GM21390 (cell line): ENCODE measurements around the gene MALRD1.
"Not testable (repeated sequence)": the region's sequence is repeated elsewhere in the genome, so short reads cannot be mapped to it uniquely, and the experiment has no call there.

Source experiments
- ATAC-seq: cut with Tn5 transposase; IDR thresholded peaks from one replicate; pipeline ENCODE4 v1.9.1; 2021; ENCODE audit not compliant: unreplicated experiment

Gene MALRD1

DNA sequence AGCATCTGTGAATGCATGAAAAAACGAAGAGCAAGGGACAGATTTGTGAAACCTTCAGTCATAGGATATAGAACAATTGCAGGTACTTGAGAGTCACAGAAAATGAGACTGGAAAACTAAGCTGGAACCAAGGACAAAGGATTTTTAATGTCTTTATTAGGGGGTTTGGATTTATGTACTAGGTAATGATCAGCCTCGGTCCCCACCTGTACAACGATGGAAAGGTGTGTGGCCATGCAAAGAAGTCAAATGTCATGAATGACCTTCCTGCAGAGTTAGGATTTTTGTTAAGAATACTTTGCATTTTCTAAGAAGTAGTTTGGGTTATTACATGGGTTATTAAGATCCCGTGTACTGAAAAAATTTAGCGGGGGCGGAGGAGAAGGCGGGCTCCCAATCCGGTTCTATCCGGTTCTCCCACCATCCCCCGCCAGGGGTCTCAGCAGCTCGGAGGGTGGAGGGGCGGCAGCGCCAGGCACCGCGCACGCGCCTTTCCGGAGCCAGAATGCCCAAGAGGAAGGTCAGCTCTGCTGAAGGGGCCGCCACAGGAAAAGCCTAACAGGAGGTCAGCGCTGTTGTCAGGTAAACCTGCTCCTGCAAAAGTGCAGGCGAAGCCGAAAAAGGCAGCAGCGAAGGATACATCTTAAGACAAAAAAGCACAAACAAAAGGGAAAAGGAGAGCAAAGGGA lies 440.1 kb downstream of the MALRD1 start:
- ATAC-seq = no peak

- no peak for ATAC-seq
These were observed 442.6 kb downstream of the MALRD1 start for GRCh38 chr10:19491166-19491565.

DNA sequence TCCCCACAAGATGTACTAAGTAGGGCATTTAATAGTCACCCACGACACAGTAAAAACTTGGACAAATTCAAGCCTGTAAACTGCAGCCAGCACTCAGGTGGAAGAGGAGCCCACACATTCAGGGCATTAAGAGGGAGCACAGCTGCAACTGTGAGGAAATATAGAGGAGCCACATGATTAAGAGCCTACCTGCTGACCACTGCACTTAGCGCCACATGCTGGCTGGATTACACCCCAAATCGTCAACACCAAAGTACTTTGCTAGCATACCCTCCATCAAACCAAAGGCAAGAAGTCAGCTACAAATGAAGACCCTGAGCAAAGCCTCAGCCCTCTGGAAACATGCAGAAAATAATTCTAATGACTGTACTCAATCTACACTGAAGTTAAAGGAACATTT lies 445.3 kb downstream of the MALRD1 start:
- ATAC-seq = no peak

GRCh38 chr10:19497026-19497425 lies 448.4 kb downstream of the MALRD1 start:
- no peak for ATAC-seq

- ATAC-seq = no peak
These were observed 450.0 kb downstream of the MALRD1 start for GRCh38 chr10:19498393-19499290.

DNA sequence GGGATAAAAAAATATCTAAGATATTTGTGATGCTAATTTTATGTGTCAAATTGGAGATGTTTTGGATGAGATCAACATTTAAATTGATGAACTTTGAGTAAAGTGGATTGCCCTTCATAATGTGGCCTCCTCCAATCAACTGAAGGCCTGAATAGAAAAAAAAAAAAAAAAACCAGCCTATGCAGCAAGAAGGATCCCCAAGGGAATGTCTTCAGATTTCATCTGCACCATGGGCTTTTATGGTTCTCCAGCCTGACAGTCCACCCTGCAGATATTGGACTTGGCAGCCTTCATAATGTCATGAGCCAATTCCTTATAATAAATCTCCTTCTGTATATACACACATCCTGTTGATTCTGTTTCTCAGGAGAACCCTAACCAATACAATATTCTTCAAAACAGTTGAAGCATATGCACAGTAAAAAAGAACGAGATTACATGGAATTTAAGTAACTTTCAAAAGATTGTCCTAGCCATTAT lies 450.7 kb downstream of the MALRD1 start:
- ATAC-seq = no peak

DNA sequence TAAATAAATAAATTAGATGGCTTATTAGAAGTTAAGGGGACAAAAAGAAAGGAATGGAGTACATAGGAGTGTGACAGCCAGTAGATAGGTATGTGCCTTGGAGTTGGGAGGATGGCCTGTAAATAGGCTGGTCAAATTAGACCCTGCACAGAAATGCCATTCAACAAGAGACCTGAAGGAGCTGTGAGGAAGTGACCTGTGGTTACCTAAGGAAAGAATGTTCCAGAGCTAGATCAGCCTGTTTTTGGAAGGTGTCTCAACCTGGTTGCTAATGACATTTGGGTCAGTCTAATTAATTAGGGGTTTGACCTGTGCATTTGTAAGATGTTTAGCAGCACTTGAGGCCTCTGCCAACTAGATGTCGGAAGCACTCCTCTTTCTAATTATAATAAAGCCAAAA lies 452.4 kb downstream of the MALRD1 start:
- no peak for ATAC-seq

- no peak for ATAC-seq
These were observed 457.0 kb downstream of the MALRD1 start for GRCh38 chr10:19505320-19506312.

- not testable (repeated sequence) for ATAC-seq
These were observed 461.6 kb downstream of the MALRD1 start for GRCh38 chr10:19510005-19510732.

GRCh38 chr10:19518109-19518508 lies 469.5 kb downstream of the MALRD1 start:
- ATAC-seq = no peak

GRCh38 chr10:19518632-19519031 lies 470.0 kb downstream of the MALRD1 start:
- no peak for ATAC-seq

GRCh38 chr10:19531324-19531723 lies 482.7 kb downstream of the MALRD1 start:
- no peak for ATAC-seq

DNA sequence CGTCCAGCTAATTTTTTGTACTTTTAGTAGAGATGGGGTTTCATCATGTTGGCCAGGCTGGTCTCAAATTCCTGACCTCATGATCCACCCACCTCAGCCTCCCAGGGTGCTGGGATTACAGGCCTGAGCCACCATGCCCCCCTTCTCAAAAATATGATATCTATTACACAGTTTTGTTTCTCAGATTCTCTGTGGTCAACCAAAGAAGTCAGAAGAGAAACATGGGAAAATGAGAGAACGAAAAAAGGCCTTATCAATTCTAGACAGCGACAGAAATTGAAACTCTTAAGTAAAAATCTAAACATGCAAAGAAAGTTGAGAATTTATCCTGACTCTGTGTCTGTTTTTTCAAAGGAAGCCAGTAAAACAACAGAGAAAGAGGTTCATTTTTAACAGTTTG lies 483.8 kb downstream of the MALRD1 start:
- no peak for ATAC-seq

DNA sequence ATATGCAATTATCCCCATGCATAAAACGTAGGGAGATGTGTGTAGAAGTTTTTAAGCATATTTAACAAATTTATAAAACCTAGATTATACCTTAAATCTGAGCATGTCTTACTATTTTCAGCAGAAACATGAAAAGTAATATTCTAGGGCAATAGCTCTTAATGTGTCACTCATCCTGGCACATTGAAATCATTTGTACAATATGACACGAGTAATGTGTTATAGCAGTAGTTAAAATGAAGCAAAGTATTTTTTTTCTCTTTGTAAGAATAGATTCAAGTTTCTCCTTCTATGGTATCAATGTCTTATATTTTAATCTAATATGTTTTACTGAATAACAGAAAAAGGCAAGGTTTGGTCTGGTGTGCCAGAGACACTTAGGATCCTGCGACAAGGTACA lies 492.7 kb downstream of the MALRD1 start:
- ATAC-seq = no peak

- ATAC-seq = no peak
These were observed 497.6 kb downstream of the MALRD1 start for GRCh38 chr10:19546224-19546623.

DNA sequence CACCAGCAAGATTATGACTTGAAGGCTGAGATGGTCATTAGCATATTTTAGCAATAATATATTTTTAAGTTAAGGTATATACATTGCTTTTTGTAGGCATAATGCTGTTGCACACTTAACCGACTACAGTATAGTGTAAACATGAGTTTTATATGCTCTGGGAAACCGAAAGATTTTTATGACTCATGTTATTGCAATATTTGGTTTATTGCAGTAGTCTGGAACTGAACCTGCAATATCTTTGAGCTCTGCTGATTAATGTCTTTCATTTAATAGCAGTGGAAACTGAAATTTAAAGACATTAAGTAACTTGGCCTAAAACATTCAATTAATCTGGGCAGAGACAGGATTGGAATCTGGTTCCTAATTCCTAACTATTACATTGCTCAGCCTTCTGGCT lies 500.9 kb downstream of the MALRD1 start:
- ATAC-seq = no peak

- no peak for ATAC-seq
These were observed 508.1 kb downstream of the MALRD1 start for GRCh38 chr10:19556666-19557065.

DNA sequence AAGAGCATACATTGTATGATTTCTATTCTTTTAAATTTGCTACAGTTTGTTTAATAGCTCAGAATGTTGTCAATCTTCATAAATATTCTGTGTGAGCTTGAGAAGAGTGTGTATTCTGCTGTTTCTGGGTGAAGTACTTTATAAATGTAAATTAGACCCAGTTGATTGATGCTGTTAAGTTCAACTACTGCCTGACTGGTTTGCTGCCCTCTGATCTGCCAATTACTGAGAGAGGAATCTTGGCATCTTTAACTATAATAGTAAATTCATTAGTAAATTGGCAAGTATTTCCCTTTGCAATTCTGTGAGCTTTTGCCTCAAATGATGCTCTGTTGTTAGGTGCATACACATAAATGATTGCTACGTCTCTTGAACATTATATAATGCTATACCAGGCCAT lies 512.6 kb downstream of the MALRD1 start:
- ATAC-seq = no peak

GRCh38 chr10:19563388-19564141 lies 515.0 kb downstream of the MALRD1 start:
- no peak for ATAC-seq

- ATAC-seq = no peak
These were observed 521.5 kb downstream of the MALRD1 start for GRCh38 chr10:19570120-19570519.
